ENCODE data around the gene KMT5B. TPM values are rescaled to one million over a fixed set of nuclear protein-coding genes. Genes with fewer than 3 reads are reported as not detected.

Gene KMT5B
- total RNA-seq, 1 experiment from 2014 or later: 45.7 TPM

GRCh38 chr11:68145120-68145866 is 67.8 kb downstream of the KMT5B start:
- Histone ChIP-seq H3F3A (ENCODE audit: insufficient read depth, low read depth) (peaks cover 44% of the 10 kb centered on the region), H3K27ac (peak overlapping the region; percentile 91), H3K9me3 (ENCODE audit: insufficient read depth, low read depth) (no peaks in the 10 kb centered on the region), H3K9me2 (ENCODE audit: insufficient read depth) (no peaks in the 10 kb centered on the region), H3K27me3 (ENCODE audit: insufficient read depth, low read depth) (no peaks in the 10 kb centered on the region), H3K4me1 (replicated peaks; ENCODE audit: insufficient read depth) (peaks cover 67% of the 10 kb centered on the region), H3K79me2 (ENCODE audit: low read depth) (no peaks in the 10 kb centered on the region), H2AFZ (no peak overlapping the region), H3K4me2 (peak overlapping the region; percentile 41), H4K20me1 (ENCODE audit: insufficient read depth) (no peaks in the 10 kb centered on the region), H3K36me3 (ENCODE audit: low read depth) (no peaks in the 10 kb centered on the region), H3K4me3 (no peak overlapping the region)
- peak; percentile 93 to 95 for DNase-seq
- ChIA-PET CTCF (no interaction called here), POLR2A (ENCODE audit: unreplicated experiment) (interaction anchor here (0.6 to 2.2 kb wide), 3 partner anchors 18 to 59 kb away, joined by 3 to 68 read pairs (median 8); no protein-coding TSS in a partner anchor)
- TF ChIP-seq EZH2 (IDR thresholded peaks at IDR 0.05; ENCODE audit: low read depth): no peak
- no peak for TF ChIP-seq CTCF (conservative IDR thresholded peaks at IDR 0.05)
- intact Hi-C loops (cut with micrococcal nuclease; ENCODE audit: unreplicated experiment): loop anchor here (5.0 kb wide), 2 partner anchors 103 to 133 kb away; partner anchors contain the start of gene ALDH3B1
- no TSS peak for BruUV-seq (replicated peaks)

- no peaks in the 10 kb centered on the region for H3K9me2 ChIP-seq (ENCODE audit: insufficient read depth)
- no TSS peak for BruUV-seq (replicated peaks)
- H3K36me3 ChIP-seq (ENCODE audit: low read depth): no peaks in the 10 kb centered on the region
- no peaks in the 10 kb centered on the region for H3K27me3 ChIP-seq (ENCODE audit: insufficient read depth, low read depth)
- peak in 1 of 2 experiments; percentile 28 for DNase-seq
- CTCF ChIA-PET: interaction anchor here (0.5 kb wide), 1 partner anchor 100 kb away, joined by 3 read pairs; no protein-coding TSS in a partner anchor
- POLR2A ChIA-PET (ENCODE audit: unreplicated experiment): interaction anchor here (0.6 kb wide), 1 partner anchor 21 kb away, joined by 4 read pairs; no protein-coding TSS in a partner anchor
- peaks cover 29% of the 10 kb centered on the region for H3F3A ChIP-seq (ENCODE audit: insufficient read depth, low read depth)
- peaks cover 49% of the 10 kb centered on the region for H3K4me1 ChIP-seq (replicated peaks; ENCODE audit: insufficient read depth)
- TF ChIP-seq CTCF (conservative IDR thresholded peaks at IDR 0.05) (no peak), EZH2 (IDR thresholded peaks at IDR 0.05; ENCODE audit: low read depth) (no peak)
- H3K9me3 ChIP-seq (ENCODE audit: insufficient read depth, low read depth): no peaks in the 10 kb centered on the region
- intact Hi-C loops (cut with micrococcal nuclease; ENCODE audit: unreplicated experiment): no loop called here
- no peaks in the 10 kb centered on the region for H3K79me2 ChIP-seq (ENCODE audit: low read depth)
- H3K4me3 ChIP-seq: no peak overlapping the region
- H3K27ac ChIP-seq: no peak overlapping the region
- no peak overlapping the region for H2AFZ ChIP-seq
- H3K4me2 ChIP-seq: no peak overlapping the region
- H4K20me1 ChIP-seq (ENCODE audit: insufficient read depth): no peaks in the 10 kb centered on the region
Measured at GRCh38 chr11:68143310-68143689, 69.8 kb downstream of the KMT5B start.

GRCh38 chr11:68142441-68143309 is 70.4 kb downstream of the KMT5B start:
- Histone ChIP-seq H4K20me1 (ENCODE audit: insufficient read depth) (no peaks in the 10 kb centered on the region), H3K4me2 (no peak overlapping the region), H3K4me1 (replicated peaks; ENCODE audit: insufficient read depth) (peaks cover 43% of the 10 kb centered on the region), H3K4me3 (no peak overlapping the region), H2AFZ (no peak overlapping the region), H3K9me2 (ENCODE audit: insufficient read depth) (no peaks in the 10 kb centered on the region), H3F3A (ENCODE audit: insufficient read depth, low read depth) (peaks cover 24% of the 10 kb centered on the region), H3K36me3 (ENCODE audit: low read depth) (no peaks in the 10 kb centered on the region), H3K79me2 (ENCODE audit: low read depth) (no peaks in the 10 kb centered on the region), H3K27ac (no peak overlapping the region), H3K27me3 (ENCODE audit: insufficient read depth, low read depth) (no peaks in the 10 kb centered on the region), H3K9me3 (ENCODE audit: insufficient read depth, low read depth) (no peaks in the 10 kb centered on the region)
- TF ChIP-seq CTCF (conservative IDR thresholded peaks at IDR 0.05) (no peak), EZH2 (IDR thresholded peaks at IDR 0.05; ENCODE audit: low read depth) (no peak)
- CTCF ChIA-PET: interaction anchor here (0.5 kb wide), 1 partner anchor 99 kb away, joined by 3 read pairs; no protein-coding TSS in a partner anchor
- POLR2A ChIA-PET (ENCODE audit: unreplicated experiment): interaction anchor here (0.5 kb wide), 1 partner anchor 70 kb away, joined by 9 read pairs; no protein-coding TSS in a partner anchor
- peak in 1 of 2 experiments; percentile 16 for DNase-seq
- intact Hi-C loops (cut with micrococcal nuclease; ENCODE audit: unreplicated experiment): no loop called here
- TSS peak; percentile 48 for BruUV-seq (replicated peaks)

Data from PC-9 (cell line).